Fibroblast of mammary gland (primary cell): ENCODE data around the gene SAMD3.
A peak's percentile ranks its signal among the peaks of the same experiment; 100 is the strongest.
"Not testable (repeated sequence)": the region's sequence is repeated elsewhere in the genome, so short reads cannot be mapped to it uniquely, and the experiment has no call there.

Experiments
- DNase-seq: peaks from one replicate; pipeline ENCODE4 v3.0.0-alpha.2; 2010; ENCODE audit warnings: low read depth
- H3K4me3 ChIP-seq: 2 replicates; pipeline ENCODE4 v1.5.1; 2011; ENCODE audit warnings: low read depth, mild to moderate bottlenecking, low read length, moderate library complexity; ENCODE audit not compliant: control insufficient read depth
- CTCF ChIP-seq: conservative IDR thresholded peaks from 2 replicates; pipeline ENCODE4 v1.5.1; 2011; ENCODE audit warnings: low read depth, low read length, inconsistent platforms; ENCODE audit not compliant: control insufficient read depth, insufficient read depth

The SAMD3 gene

GRCh38 chr6:130158548-130158947 is 64.2 kb downstream of the SAMD3 start:
- DNase-seq = no peak
- H3K4me3 ChIP-seq = no peak overlapping the region
- no peak for TF ChIP-seq CTCF

GRCh38 chr6:130158056-130158455 is 64.7 kb downstream of the SAMD3 start:
- DNase-seq = no peak
- TF ChIP-seq CTCF = no peak
- no peak overlapping the region for H3K4me3 ChIP-seq

GRCh38 chr6:130156908-130157307 is 65.8 kb downstream of the SAMD3 start:
- no peak for TF ChIP-seq CTCF
- DNase-seq = no peak
- no peak overlapping the region for H3K4me3 ChIP-seq

GRCh38 chr6:130152908-130153510 is 69.7 kb downstream of the SAMD3 start:
- H3K4me3 ChIP-seq = no peak overlapping the region
- DNase-seq = no peak
- no peak for TF ChIP-seq CTCF

GRCh38 chr6:130150906-130151305 is 71.8 kb downstream of the SAMD3 start:
- DNase-seq = no peak
- TF ChIP-seq CTCF = no peak

GRCh38 chr6:130149016-130149415 is 73.7 kb downstream of the SAMD3 start:
- DNase-seq, H3K4me3 ChIP-seq: not testable (repeated sequence)

More at GRCh38 chr6:130150906-130151305, 71.8 kb downstream of the SAMD3 start:
- no peak overlapping the region for H3K4me3 ChIP-seq

- peak; percentile 26 for TF ChIP-seq CTCF
- peak; percentile 5 for DNase-seq
- H3K4me3 ChIP-seq = no peak overlapping the region
These were observed 74.6 kb downstream of the SAMD3 start for GRCh38 chr6:130148181-130148580.
